ENCODE results near the gene DEPP1. TPM values are rescaled to one million over a fixed set of nuclear protein-coding genes. Genes with fewer than 3 reads are reported as not detected.

DEPP1 gene
- total and polyA plus RNA-seq, 2 donors (not counting 3 experiments of a cell fraction or from before 2014, with no cell fraction given): 364 to 951 TPM

- Histone ChIP-seq H3K9me3 (replicated peaks; ENCODE audit: control insufficient read depth, insufficient read depth, low read length) (no peaks in the 10 kb centered on the region), H3K9me1 (replicated peaks; ENCODE audit: control insufficient read depth, extremely low read depth, insufficient read depth, low read length) (no peaks in the 10 kb centered on the region), H3K27ac (ENCODE audit: insufficient read depth, low read depth, low read length) (peak overlapping the region; percentile 43), H3K79me2 (ENCODE audit: control insufficient read depth, insufficient read depth, low read length) (no peaks in the 10 kb centered on the region), H3K4me3 (replicated peaks in 1 of 3; ENCODE audit: insufficient read depth in 1 of 3, low read depth in 1 of 3, low read length in 3 of 3) (peak overlapping the region in 2 of 3 experiments; percentile 58 to 82), H4K20me1 (replicated peaks; ENCODE audit: control insufficient read depth, extremely low read depth, insufficient read depth, low read length) (no peaks in the 10 kb centered on the region), H3K4me1 (ENCODE audit: control insufficient read depth, extremely low read depth, insufficient read depth, low read length) (peaks cover 49% of the 10 kb centered on the region), H3K36me3 (ENCODE audit: control insufficient read depth in 2 of 2, extremely low read depth in 1 of 2, insufficient read depth in 2 of 2, low read length in 2 of 2) (peaks cover 0 to 11% of the 10 kb centered on the region in 2 experiments), H3K9ac (replicated peaks; ENCODE audit: extremely low read depth, insufficient read depth, low read length) (peak overlapping the region; percentile 70), H3K4me2 (ENCODE audit: insufficient read depth, low read length) (peak overlapping the region; percentile 55), H2AFZ (ENCODE audit: low read depth, low read length) (no peak overlapping the region), H3K27me3 (ENCODE audit: control insufficient read depth in 2 of 2, insufficient read depth in 2 of 2, low read length in 2 of 2) (no peaks in the 10 kb centered on the region)
- no peak for TF ChIP-seq JUN (IDR thresholded peaks at IDR 0.05; ENCODE audit: borderline replicate concordance, insufficient read depth, insufficient read length, low read depth)
- TF ChIP-seq FOS (IDR thresholded peaks at IDR 0.05; ENCODE audit: borderline replicate concordance, insufficient read depth, low read length): no peak
- no peak for TF ChIP-seq GATA2 (IDR thresholded peaks at IDR 0.05; ENCODE audit: insufficient read depth, insufficient read length, low read depth, low read length)
- no peak for TF ChIP-seq POLR2A (IDR thresholded peaks at IDR 0.05; ENCODE audit: low read depth, low read length)
- no peak for TF ChIP-seq POLR2AphosphoS5 (IDR thresholded peaks at IDR 0.05; ENCODE audit: insufficient read depth, low read depth, low read length)
- no peak for TF ChIP-seq MYC (IDR thresholded peaks at IDR 0.05; ENCODE audit: low read depth, low read length)
- TF ChIP-seq EZH2 (IDR thresholded peaks at IDR 0.05; ENCODE audit: borderline replicate concordance, low read depth, low read length, severe bottlenecking): no peak
- no peak for TF ChIP-seq CTCF (IDR thresholded peaks at IDR 0.05; ENCODE audit: extremely low read depth in 1 of 2, insufficient read depth in 1 of 2, low read depth in 1 of 2, low read length in 2 of 2)
- TF ChIP-seq MAX (IDR thresholded peaks at IDR 0.05; ENCODE audit: insufficient read depth, insufficient read length): no peak
- intact Hi-C loops (cut with micrococcal nuclease): loop anchor here (1.0 to 10.0 kb wide), 3 partner anchors 18 to 1303 kb away; no protein-coding TSS in a partner anchor
- dilution Hi-C loops (cut with MboI; ENCODE audit: extremely low pct_ligation_motif_present, low sequenced_read_pairs): no loop called here
- no peak for DNase-seq (ENCODE audit: low read depth, low spot score)
- POLR2A ChIA-PET: interaction anchor here (0.7 to 2.2 kb wide), 8 partner anchors 11 to 45 kb away, joined by 4 to 48 read pairs (median 8); partner anchors contain the start of gene ZNF22
- no peak for FAIRE-seq
- BruUV-seq (replicated peaks): TSS peak; percentile 64
- CTCF ChIA-PET: interaction anchor here (0.8 to 1.7 kb wide), 5 partner anchors 12 to 45 kb away, joined by 3 to 11 read pairs (median 7); no protein-coding TSS in a partner anchor
These were observed 418 bp downstream of the DEPP1 start for GRCh38 chr10:44978213-44978569.
